ENCODE measurements around the gene IL10RA.

Gene IL10RA

GRCh38 chr11:118008271-118008911 is 22.2 kb downstream of the IL10RA start:
- DNase-seq: no peak

GRCh38 chr11:118009864-118010737 is 23.9 kb downstream of the IL10RA start:
- no peak for DNase-seq

- no peak for DNase-seq
These were observed 24.7 kb downstream of the IL10RA start for GRCh38 chr11:118010738-118011461.

- DNase-seq: no peak
These were observed 26.0 kb downstream of the IL10RA start for GRCh38 chr11:118012083-118012669.

GRCh38 chr11:118014022-118014421 is 27.8 kb downstream of the IL10RA start:
- no peak for DNase-seq

- DNase-seq: no peak
These were observed 29.2 kb downstream of the IL10RA start for GRCh38 chr11:118015385-118015841.

GRCh38 chr11:118016104-118016503 is 29.9 kb downstream of the IL10RA start:
- DNase-seq: no peak

GRCh38 chr11:118017111-118017510 is 30.9 kb downstream of the IL10RA start:
- DNase-seq: no peak

- no peak for DNase-seq
These were observed 31.6 kb downstream of the IL10RA start for GRCh38 chr11:118017631-118018315.

GRCh38 chr11:118018401-118018800 is 32.2 kb downstream of the IL10RA start:
- no peak for DNase-seq

GRCh38 chr11:118021146-118021545 is 35.0 kb downstream of the IL10RA start:
- DNase-seq: no peak

GRCh38 chr11:118027694-118028093 is 41.5 kb downstream of the IL10RA start:
- no peak for DNase-seq

- DNase-seq: no peak
These were observed 42.4 kb downstream of the IL10RA start for GRCh38 chr11:118028626-118029025.

- no peak for DNase-seq
These were observed 47.2 kb downstream of the IL10RA start for GRCh38 chr11:118033443-118033842.

GRCh38 chr11:118042141-118042540 is 55.9 kb downstream of the IL10RA start:
- DNase-seq: no peak

- DNase-seq: no peak
These were observed 56.6 kb downstream of the IL10RA start for GRCh38 chr11:118042796-118043195.

- DNase-seq: no peak
These were observed 59.0 kb downstream of the IL10RA start for GRCh38 chr11:118045191-118045590.

- peak; percentile 36 for DNase-seq
These were observed 60.1 kb downstream of the IL10RA start for GRCh38 chr11:118046051-118046963.

GRCh38 chr11:118046964-118047700 is 60.9 kb downstream of the IL10RA start:
- DNase-seq: peak; percentile 25

- no peak for DNase-seq
These were observed 61.6 kb downstream of the IL10RA start for GRCh38 chr11:118047749-118048148.

Data from stimulated activated CD4-positive, alpha-beta T cell treated with anti-CD3 and anti-CD28 coated beads, Interleukin-4, amount 100 ng/mL, for 24 hours (primary cell).